GM19193 (cell line): ENCODE data around the gene ATIC.

ENCODE experiments used
- POLR2A ChIP-seq: IDR thresholded peaks from 4 replicates; pipeline ENCODE4 v1.6.1; 2011; ENCODE audit not compliant: insufficient read depth, insufficient read length; ENCODE audit errors: extremely low read depth

Gene ATIC

GRCh38 chr2:215290980-215291599, 20.8 kb upstream of the ATIC start:
- TF ChIP-seq POLR2A = no peak

DNA sequence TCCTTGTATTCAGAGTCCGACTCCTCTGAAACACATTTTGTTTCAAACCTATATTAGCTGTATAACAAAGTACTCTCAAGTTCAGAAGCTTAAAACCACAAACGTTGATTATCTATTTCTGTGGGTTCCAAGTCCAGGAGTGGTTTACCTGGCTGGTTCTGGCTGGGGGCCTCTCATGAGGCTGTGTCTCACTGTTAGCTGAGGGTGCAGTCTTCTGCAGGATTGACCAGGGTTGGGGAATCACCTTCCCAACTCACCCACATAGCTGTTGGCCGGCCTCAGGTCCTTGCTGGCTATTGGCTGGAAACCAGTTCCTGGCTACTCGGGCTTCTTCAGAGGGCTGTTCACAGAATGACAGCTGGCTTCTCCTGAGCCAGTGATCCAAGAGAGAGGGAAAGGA, 18.0 kb upstream of the ATIC start:
- no peak for TF ChIP-seq POLR2A

GRCh38 chr2:215299337-215299859, 12.5 kb upstream of the ATIC start:
- no peak for TF ChIP-seq POLR2A

GRCh38 chr2:215301994-215302393, 9.9 kb upstream of the ATIC start:
- TF ChIP-seq POLR2A = no peak

DNA sequence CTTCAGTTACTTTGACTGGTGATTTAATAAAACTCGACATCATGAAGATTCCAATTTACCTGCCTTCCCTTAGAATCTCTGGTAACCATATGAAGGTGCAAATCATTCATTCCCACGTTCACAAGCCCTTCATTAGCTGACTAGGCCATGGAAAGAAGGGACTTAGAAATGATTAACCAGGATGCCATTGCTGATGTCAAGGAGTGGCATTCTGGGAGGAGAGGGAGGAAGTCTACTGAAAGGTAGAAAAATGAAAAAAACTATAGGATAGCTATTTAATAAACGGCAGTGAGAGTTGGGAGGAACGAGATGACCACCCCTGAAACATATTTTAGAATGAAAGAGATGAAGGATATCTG, 1.4 kb downstream of the ATIC start:
- no peak for TF ChIP-seq POLR2A

DNA sequence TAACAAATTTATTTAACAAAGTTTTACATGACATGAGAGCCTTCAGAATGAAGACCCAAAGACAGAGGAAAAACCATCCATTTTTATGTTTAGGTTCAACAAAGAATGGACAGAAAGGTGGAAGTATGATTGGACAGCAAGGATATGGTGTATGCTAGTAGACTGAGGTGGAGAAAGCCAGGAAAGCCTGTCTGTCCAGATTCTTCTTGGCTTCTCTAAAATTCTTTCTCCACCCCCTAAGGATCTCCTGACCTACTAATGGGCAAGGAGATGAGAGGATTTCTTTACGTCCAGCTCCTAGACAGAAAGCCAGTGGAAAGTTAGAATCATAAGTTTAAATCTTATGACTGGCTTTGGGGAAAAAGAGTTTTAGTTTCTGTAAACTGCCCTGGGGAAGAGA, 3.0 kb downstream of the ATIC start:
- no peak for TF ChIP-seq POLR2A

DNA sequence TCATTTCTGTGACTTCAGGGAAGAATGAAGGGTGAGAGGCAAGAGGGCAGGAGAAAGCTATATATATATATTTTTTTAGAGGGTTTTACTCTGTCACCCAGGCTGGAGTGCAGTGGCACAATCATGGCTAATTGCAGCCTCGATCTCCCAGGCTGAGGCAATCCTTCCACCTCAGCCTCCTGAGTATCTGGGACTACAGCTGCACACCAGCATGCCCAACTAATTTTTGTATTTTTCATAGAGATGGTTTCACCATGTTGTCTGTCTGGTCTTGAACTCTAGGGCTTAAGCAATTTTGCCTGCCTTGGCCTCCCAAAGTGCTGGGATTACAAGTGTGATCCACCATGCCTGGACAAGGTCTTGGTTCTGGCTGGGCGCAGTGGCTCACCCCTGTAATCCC, 3.4 kb downstream of the ATIC start:
- TF ChIP-seq POLR2A = no peak

- TF ChIP-seq POLR2A = no peak
Observed at GRCh38 chr2:215316336-215316735, 4.5 kb downstream of the ATIC start.

DNA sequence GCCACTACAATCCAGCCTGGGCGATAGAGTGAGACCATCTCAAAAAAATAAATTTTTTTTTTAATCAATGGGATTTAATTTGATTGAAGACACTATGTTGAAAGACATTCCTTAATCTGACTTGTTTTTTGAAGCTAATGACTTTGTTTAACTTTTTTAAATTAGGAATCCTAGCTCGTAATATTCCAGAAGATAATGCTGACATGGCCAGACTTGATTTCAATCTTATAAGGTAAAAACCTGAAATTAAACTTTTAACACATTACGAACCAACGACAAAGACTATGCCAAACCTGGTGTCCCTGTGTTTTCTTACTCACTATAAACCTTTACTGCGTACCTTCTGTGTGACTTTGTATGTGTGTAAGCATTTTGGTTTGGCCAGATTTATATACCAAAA, 7.6 kb downstream of the ATIC start:
- no peak for TF ChIP-seq POLR2A

GRCh38 chr2:215320102-215320501, 8.2 kb downstream of the ATIC start:
- no peak for TF ChIP-seq POLR2A

DNA sequence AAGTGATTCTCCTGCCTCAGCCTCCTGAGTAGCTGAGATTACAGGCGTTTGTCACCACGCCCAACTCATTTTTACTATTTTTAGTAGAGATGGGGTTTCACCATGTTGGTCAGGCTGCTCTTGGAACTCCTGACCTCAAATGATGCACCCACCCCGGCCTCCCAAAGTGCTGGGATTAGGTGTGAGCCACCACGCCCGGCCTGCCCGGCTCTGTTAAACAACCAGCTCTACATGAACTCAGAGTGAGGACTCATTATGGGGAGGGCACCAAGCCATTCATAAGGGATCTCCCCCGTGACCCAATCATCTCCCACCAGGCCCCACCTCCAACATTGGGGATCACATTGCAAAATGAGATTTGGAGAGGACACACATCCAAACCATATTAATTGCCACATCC, 8.8 kb downstream of the ATIC start:
- no peak for TF ChIP-seq POLR2A

DNA sequence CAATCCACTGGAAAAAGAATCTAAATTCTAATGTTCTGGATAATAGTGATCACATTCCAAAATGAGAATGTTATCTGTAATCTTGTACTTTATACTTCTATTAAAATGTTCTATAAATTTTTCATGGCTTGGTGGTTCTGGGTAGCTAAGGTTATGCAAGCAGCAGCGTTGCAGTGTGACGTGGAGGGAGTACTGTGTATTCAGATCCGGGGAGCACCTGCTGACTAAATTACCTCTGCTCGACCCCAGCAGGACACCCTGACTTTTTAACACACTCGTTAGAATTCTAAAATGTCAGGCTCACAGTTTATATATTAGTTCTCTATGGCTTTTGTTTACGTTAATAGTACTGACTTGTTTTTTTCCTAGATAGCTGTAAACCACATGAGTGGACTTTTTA, 13.0 kb downstream of the ATIC start:
- no peak for TF ChIP-seq POLR2A

DNA sequence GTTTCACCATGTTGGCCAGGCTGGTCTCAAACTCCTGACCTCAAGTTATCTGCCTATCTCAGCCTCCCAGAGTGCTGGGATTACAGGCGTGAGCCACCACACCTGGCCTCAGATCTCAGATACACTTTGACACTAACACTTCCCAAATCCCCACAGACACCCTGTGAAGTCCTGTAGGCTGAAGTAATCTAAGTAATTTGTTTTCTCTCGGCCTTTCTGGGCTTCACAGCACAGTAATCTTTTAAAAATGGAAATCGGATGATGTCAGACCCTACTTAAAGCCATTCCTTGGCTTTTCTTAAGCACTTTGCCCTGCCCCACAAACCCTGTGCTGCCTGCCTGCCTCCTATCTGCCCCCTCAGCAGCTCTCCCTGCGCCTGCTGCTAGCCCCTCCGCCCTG, 16.2 kb downstream of the ATIC start:
- no peak for TF ChIP-seq POLR2A

- no peak for TF ChIP-seq POLR2A
Observed at GRCh38 chr2:215332872-215333595, 21.2 kb downstream of the ATIC start.

DNA sequence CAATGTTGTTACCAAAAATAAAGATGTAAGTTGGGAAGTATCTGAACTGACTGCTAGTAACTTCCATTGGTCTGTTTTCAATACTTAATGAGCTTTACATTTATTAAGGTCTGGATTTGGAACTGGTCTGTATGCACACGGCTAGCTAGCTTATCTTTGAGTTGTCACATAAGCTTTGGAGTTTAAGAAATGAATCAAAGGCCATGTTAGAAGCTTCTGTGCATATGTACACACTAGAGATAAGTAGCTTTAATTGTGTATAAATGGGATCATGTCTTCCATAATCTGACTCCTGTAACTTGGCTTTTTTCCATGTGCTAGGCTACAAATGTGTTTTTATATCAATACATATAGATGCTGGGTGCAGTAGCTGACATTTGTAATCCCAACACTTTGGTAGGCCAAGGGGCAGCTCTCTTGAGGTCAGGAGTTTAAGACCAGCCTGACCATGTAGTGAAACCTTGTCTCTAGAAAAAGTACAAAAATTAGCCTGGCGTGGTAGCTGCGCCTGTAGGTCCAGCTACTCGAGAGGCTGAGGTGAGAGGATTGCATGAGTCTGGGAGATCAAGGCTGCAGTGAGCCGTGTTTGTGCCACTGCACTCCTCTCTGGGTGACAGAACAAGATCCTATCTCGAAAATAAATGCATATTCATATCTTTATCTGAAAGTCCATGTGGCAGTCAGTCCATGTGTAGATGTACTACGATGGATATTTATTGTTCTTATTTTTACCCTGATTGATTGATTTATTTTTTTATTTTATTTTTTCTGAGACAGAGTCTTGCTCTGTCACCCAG, 27.2 kb downstream of the ATIC start:
- TF ChIP-seq POLR2A = no peak

- no peak for TF ChIP-seq POLR2A
Observed at GRCh38 chr2:215347878-215348277, 36.0 kb downstream of the ATIC start.
